BE2C (cell line): ENCODE data around the gene ATG101.

Experiments used
- DNase-seq: peaks from one replicate; pipeline ENCODE4 v3.0.0-alpha.2; 2020
- H3K27me3 ChIP-seq: fragments of 250-450 bp; sonication (Bioruptor Pico); 2 replicates; pipeline ENCODE4 v1.5.1; 2020; ENCODE audit warnings: mild to moderate bottlenecking
- H3K36me3 ChIP-seq: fragments of 250-450 bp; sonication (Bioruptor Pico); 2 replicates; pipeline ENCODE4 v1.5.1; 2020; ENCODE audit warnings: mild to moderate bottlenecking
- H3K4me1 ChIP-seq: fragments of 250-450 bp; sonication (Bioruptor Pico); 2 replicates; pipeline ENCODE4 v1.5.1; 2020
- H3K4me3 ChIP-seq: 2 replicates; pipeline ENCODE4 v1.5.1; 2011; ENCODE audit warnings: low read depth, low read length
- H3K9me3 ChIP-seq: fragments of 250-450 bp; sonication (Bioruptor Pico); 2 replicates; pipeline ENCODE4 v1.5.1; 2020
- TF ChIP-seq, protein P1 (sequence below): IDR thresholded peaks from 2 replicates; pipeline ENCODE4 v1.5.1; 2012; ENCODE audit warnings: mild to moderate bottlenecking, low read depth, low read length

ATG101 gene

DNA sequence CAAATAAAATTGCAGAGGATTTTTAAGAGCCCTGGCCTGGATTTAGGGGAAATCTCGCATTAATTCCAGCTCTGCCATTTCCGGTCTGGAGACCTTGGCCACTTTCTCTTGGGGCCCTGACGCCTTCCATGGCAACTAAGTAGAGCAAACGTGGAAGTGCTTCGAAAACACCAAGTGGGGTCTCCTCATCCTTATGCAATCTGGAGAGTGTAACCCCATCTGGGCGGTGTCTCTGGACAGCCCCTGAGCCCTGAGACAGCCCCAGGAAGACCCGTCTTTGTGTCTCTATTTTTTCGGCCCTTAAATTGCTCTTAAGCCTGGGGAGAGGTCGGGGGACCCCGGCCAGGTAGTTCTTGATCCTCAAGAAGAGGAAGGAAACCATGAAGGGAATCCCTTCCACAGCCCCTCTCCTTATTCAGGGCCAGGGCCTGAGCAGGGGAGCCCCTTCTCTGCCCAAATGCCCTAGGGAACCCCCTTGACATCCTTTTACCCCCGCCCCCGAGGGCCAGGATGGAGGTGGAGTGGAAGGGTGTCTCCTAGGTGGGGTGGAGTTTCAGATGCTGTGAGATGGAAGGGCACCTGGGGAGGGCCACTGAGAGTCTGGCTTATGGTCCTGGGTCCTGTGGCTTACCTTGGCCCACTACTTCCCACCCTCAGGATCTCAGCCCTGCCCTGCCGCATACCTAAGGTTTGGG is 36.2 kb upstream of the ATG101 start:
- TF ChIP-seq, protein P1, sequence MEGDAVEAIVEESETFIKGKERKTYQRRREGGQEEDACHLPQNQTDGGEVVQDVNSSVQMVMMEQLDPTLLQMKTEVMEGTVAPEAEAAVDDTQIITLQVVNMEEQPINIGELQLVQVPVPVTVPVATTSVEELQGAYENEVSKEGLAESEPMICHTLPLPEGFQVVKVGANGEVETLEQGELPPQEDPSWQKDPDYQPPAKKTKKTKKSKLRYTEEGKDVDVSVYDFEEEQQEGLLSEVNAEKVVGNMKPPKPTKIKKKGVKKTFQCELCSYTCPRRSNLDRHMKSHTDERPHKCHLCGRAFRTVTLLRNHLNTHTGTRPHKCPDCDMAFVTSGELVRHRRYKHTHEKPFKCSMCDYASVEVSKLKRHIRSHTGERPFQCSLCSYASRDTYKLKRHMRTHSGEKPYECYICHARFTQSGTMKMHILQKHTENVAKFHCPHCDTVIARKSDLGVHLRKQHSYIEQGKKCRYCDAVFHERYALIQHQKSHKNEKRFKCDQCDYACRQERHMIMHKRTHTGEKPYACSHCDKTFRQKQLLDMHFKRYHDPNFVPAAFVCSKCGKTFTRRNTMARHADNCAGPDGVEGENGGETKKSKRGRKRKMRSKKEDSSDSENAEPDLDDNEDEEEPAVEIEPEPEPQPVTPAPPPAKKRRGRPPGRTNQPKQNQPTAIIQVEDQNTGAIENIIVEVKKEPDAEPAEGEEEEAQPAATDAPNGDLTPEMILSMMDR, result no peak
- Histone ChIP-seq H3K27me3 (no peaks in the 10 kb centered on the region), H3K9me3 (no peaks in the 10 kb centered on the region), H3K36me3 (no peaks in the 10 kb centered on the region), H3K4me1 (peaks cover 18% of the 10 kb centered on the region), H3K4me3 (peak overlapping the region; percentile 30)
- no peak for DNase-seq

DNA sequence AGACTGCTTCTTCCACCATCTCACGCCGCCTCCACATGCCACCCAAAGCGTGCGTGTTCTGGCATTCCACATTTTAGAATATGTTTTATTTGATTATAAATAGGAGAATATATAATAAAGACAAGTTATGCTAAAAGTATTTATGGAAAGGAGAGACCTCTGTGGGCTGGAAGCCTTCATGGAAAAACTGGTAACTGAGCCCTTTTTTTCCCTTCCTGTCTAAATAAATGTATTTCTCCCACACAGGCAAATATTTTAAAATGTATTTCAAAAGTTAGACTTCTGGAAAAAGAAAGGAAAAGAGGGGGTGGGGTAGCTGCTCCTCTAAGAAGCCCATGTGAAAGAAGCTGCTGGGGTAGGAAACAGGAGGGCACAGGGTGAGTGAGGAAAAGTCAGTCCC is 34.6 kb upstream of the ATG101 start:
- no peaks in the 10 kb centered on the region for H3K36me3 ChIP-seq
- no peaks in the 10 kb centered on the region for H3K9me3 ChIP-seq
- H3K4me1 ChIP-seq, result peaks cover 10% of the 10 kb centered on the region
- TF ChIP-seq, protein P1, result no peak
- H3K27me3 ChIP-seq, result no peaks in the 10 kb centered on the region
- DNase-seq, result no peak
- no peak overlapping the region for H3K4me3 ChIP-seq

DNA sequence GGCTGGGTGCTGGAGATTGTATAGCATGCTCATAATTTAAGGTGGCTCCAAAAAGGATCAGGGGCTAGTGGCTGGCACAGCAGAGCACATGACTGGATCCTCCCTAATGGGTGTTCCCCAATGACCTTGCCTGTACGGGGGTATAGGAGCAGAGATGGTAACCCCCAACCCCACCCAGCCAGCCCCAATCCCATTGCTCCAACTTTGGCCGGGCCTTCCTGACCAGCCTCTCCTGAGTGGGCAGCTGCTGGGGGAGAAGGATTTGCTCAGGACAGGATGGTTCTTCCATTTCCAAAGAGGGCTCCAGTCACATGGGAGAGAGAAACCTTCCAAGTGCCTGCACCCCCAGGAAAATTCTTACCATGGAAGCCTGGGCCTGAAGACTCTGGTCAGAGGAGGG is 33.9 kb upstream of the ATG101 start:
- H3K27me3 ChIP-seq, result no peaks in the 10 kb centered on the region
- H3K9me3 ChIP-seq, result no peaks in the 10 kb centered on the region
- DNase-seq, result no peak
- peaks cover 11% of the 10 kb centered on the region for H3K4me1 ChIP-seq
- no peak overlapping the region for H3K4me3 ChIP-seq
- TF ChIP-seq, protein P1, result no peak
- H3K36me3 ChIP-seq, result no peaks in the 10 kb centered on the region

DNA sequence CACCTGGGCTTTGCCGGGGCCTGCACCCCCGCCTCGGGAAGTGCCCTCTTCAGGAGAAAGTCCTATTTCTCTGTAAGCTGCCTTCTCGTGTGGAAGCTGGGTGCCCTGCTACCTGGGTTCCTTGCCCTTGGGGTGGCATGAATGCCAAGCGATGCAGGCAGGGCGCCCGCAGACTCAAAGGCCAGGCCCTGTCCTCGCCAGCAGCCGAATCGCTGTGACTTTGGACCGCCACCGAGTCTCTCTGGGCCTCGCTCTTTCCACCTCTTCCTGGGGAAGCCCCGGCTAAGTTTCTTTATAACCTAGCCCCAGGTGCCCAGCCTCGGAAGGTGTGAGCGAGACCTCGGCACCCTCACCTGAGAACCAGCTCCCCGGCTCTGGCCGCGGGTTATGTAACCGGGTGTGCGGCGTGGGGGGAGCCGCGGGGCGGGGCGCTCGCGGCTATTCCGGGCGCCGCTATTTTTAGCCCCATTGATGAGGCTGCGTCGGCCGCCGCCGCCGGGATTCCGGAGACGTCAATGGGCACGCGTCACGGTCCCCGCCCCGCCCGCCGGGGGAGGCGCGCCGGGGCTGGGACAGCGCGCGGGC is 33.1 kb upstream of the ATG101 start:
- H3K27me3 ChIP-seq, result no peaks in the 10 kb centered on the region
- H3K9me3 ChIP-seq, result no peaks in the 10 kb centered on the region
- TF ChIP-seq, protein P1, result no peak
- peaks cover 17% of the 10 kb centered on the region for H3K4me1 ChIP-seq
- H3K4me3 ChIP-seq, result peak overlapping the region; percentile 46
- peak; percentile 84 for DNase-seq
- H3K36me3 ChIP-seq, result no peaks in the 10 kb centered on the region

DNA sequence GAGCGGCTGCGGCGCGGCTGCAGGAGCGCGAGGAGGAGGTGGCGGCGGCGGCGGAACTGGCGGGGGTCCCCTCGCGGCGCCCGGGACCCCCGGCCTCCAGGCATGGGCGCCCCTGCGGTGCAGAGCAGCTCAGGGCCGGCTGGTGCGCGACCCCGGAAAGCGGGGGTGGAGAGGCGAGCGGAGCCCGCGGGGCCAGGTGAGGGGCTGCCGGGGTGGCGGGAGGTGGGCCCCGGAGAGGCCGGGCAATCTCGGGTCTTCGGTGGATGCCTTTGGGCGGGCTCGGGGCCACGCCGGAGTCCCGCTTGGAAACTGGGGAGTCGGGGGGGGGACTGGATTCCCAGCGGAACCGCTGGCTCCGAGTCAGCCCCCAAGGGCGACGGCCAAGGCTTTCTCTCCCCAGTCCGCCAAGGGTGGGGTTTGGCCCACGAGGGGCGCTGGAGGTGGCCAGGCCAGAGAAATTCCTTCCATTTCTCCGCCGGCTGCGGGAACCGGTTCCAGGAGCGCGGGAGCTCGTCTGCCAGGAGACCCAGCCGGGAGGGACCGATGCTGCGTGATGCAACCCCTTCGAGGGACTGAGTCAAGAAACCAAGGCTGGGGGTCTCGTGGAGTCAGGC is 32.4 kb upstream of the ATG101 start:
- H3K4me3 ChIP-seq, result peak overlapping the region; percentile 86
- H3K27me3 ChIP-seq, result no peaks in the 10 kb centered on the region
- peak; percentile 54 for DNase-seq
- TF ChIP-seq, protein P1, result peak; percentile 31; the same call in 1 of the 2 replicates
- H3K4me1 ChIP-seq, result peaks cover 15% of the 10 kb centered on the region
- H3K9me3 ChIP-seq, result no peaks in the 10 kb centered on the region
- H3K36me3 ChIP-seq, result no peaks in the 10 kb centered on the region

DNA sequence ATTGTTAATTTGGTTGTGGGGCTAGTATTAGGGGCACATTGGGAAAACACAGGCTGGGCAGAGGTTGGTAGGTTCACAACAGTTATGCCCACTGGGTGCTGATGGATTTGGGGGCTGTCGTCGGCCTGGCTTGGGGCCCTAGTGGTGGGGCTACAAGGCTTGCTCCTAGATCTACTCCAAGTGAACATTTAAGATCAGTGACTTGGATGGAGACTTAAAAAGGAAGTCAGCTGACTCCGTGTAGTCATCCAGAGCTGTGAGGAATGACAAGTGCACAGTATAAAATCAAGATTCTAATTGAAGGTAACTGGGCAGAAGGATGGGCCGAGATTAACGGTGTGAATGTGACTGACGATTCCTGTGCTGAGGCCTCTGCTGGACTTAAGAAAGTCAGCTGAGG is 31.3 kb upstream of the ATG101 start:
- TF ChIP-seq, protein P1, result no peak
- DNase-seq, result no peak
- Histone ChIP-seq H3K4me1 (peaks cover 13% of the 10 kb centered on the region), H3K4me3 (peak overlapping the region; percentile 86), H3K9me3 (no peaks in the 10 kb centered on the region), H3K27me3 (no peaks in the 10 kb centered on the region), H3K36me3 (peaks cover 3% of the 10 kb centered on the region)
